Fibroblast of the conjunctiva (primary cell): Measurements from ENCODE around the gene VPS13C.

Experiments used
- DNase-seq: peaks from one replicate; pipeline ENCODE4 v3.0.0-alpha.2; 2010; ENCODE audit warnings: low read depth

Gene VPS13C

DNA sequence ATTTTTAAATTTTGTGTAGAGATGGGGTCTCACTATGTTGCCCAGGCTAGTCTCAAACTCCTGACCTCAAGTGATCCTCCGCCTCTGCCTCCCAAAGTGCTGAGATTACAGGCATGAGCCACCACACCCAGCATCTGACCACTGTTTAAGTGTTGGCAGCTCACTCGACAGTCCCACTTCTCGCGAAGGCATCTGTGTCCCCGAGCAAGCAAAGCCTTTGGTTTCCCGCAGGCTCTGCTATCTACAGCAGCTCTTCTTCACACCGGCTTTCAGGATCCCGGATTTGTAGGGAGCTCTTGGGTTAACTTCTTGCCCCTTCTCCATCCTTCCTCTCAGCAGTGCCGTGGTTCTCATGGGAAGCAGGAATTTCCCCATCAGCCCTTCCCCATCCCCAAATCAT, 240.9 kb downstream of the VPS13C start:
- DNase-seq, result no peak

GRCh38 chr15:61818801-61819200, 241.4 kb downstream of the VPS13C start:
- no peak for DNase-seq

GRCh38 chr15:61816856-61817255, 243.4 kb downstream of the VPS13C start:
- no peak for DNase-seq

- no peak for DNase-seq
Measured at GRCh38 chr15:61815356-61816083, 244.7 kb downstream of the VPS13C start.

GRCh38 chr15:61812476-61812875, 247.8 kb downstream of the VPS13C start:
- DNase-seq, result no peak

- DNase-seq, result no peak
Measured at GRCh38 chr15:61811952-61812351, 248.3 kb downstream of the VPS13C start.

GRCh38 chr15:61809216-61809615, 251.0 kb downstream of the VPS13C start:
- no peak for DNase-seq

DNA sequence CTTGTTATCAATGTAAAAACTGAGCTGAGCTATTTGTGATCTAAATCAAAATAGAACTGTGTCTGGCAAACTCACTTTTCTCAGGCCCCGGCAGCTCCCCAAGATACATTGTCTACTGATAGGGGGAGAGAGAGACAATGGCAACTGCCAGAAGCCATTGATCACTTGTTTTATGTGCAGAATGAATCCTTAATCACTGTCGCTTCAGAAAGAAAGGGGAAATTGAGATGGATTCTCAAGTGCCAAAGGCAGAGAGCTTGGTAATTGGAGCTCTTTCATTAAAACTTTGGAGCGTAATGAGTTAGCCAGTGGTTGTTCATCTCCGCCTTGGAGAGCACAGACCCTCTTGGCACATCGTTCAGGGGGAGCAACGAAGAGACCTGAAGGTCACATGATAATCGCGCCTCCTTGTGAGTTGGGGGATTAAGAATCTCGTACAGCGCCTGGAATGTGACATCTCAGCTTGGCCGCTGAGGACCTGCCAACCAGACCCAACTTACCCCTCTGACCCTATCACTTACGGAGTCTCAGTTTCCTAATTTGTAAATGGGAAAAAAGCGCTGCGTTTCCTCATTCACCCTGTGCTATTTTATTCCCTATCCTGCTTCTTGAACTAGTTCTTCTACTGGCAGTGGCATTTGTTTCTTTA, 252.8 kb downstream of the VPS13C start:
- DNase-seq, result no peak
